ENCODE results near the gene CKB. TPM values are rescaled to one million over a fixed set of nuclear protein-coding genes. Genes with fewer than 3 reads are reported as not detected.

CKB gene
- total RNA-seq, 1 experiment from 2014 or later = 217 TPM

GRCh38 chr14:103550451-103551337 lies 28.1 kb upstream of the CKB start:
- DNase-seq (ENCODE audit: extremely low read depth, low read depth) = no peak

GRCh38 chr14:103549361-103550311 lies 27.0 kb upstream of the CKB start:
- DNase-seq (ENCODE audit: extremely low read depth, low read depth) = no peak

DNA sequence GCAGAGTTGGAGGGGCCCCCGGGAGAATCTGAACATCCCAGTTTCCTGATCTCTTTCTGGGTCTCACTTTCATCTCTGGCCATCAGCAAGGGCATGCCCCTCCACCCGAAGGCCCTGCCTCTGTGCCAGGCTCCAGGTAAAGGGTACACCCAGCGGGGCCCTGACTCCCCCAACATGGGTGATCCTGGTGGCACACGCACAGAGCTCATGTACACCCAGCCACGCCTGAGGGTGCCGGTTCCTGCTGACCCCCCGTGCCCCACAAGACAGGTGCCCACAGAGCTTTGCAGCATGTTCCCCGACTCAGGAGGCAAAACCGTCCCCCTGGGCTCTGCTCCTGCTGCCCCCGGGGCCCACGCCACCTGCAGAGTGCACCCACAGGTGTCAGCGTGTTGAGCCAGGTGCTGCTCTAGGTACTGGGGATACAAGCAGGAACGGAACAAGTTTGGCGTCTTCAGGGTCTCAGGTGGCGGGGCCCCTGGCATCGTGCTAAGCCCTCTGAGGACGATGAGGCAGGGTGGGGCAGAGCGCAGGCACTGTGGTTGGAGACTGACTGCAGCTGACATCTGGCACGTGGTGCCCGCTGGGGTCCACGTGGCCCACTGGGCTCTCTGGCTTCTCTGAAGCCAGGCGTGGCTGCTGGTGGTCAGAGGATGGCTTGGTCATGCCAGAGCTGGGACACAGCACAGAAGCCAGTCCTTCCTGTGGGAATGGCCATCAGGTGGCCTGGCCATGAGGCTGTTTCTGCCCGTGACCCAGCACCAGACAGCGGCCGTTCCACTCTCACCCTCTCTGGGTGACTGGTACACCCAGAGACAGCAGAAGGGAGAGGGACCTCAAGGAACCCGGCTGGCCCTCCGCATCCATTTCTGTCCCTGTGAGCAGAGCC lies 26.1 kb upstream of the CKB start:
- no peak for DNase-seq (ENCODE audit: extremely low read depth, low read depth)

DNA sequence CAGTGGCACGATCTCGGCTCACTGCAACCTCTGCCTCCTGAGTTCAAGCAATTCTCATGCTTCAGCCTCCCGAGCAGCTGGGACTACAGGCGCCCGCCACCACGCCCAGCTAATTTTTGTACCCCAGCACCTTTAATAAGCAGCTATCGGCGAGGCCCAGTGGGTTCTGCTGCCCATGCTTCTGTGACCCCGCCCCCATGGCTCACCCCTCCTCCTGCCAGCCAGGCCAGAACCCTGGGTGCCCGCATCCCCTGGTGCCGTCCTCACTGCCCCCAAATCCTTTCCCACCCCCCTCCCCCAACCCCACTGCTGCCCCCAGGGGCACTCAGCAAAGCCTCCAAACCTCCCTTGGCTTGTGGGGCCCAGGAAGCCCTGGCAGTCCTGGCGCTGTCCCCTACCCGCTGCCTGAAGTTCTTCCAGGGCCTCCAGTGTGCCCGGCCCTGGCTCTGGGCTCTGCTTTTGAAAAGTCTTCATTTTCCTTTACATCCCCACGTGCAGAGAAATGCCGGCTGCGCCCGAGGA lies 25.4 kb upstream of the CKB start:
- no peak for DNase-seq (ENCODE audit: extremely low read depth, low read depth)

- no peak for DNase-seq (ENCODE audit: extremely low read depth, low read depth)
These were observed 24.9 kb upstream of the CKB start for GRCh38 chr14:103547455-103547940.

- DNase-seq (ENCODE audit: extremely low read depth, low read depth) = peak; percentile 51
These were observed 24.2 kb upstream of the CKB start for GRCh38 chr14:103546652-103547454.

GRCh38 chr14:103545915-103546651 lies 23.5 kb upstream of the CKB start:
- DNase-seq (ENCODE audit: extremely low read depth, low read depth) = no peak

DNA sequence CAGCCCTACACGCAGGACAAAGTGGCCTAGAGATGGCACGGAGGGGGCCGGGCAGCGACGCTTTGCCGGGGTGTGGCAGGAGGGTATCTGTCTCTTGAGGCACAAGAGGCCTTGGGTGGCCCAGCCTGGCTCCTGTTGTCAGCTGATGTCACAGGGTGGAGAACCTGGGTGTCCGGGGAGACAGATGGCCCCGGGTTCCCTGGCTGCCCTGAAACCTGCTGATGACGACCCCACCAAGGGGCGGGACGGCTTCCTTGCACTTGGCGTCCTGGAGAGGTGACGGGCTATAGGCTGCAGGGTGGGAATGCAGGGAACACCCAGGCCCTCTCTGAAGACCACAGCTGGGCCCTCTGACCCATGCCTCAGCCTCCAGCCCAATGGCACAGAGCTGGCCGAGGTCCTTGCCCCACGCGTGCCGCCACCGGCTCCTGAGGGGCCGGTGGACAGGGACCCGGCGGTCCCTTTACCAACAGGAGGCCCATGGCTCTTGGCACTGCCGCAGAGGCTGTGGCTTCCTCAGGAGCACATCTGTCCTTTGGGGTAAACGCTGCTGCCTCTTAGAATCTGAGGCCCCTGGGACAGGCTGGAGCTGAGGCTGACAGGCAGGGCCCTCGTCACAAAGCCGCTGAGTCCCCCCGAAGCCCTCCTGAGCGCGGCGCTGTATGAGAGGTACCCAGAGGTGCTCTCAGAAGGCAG lies 22.7 kb upstream of the CKB start:
- no peak for DNase-seq (ENCODE audit: extremely low read depth, low read depth)

DNA sequence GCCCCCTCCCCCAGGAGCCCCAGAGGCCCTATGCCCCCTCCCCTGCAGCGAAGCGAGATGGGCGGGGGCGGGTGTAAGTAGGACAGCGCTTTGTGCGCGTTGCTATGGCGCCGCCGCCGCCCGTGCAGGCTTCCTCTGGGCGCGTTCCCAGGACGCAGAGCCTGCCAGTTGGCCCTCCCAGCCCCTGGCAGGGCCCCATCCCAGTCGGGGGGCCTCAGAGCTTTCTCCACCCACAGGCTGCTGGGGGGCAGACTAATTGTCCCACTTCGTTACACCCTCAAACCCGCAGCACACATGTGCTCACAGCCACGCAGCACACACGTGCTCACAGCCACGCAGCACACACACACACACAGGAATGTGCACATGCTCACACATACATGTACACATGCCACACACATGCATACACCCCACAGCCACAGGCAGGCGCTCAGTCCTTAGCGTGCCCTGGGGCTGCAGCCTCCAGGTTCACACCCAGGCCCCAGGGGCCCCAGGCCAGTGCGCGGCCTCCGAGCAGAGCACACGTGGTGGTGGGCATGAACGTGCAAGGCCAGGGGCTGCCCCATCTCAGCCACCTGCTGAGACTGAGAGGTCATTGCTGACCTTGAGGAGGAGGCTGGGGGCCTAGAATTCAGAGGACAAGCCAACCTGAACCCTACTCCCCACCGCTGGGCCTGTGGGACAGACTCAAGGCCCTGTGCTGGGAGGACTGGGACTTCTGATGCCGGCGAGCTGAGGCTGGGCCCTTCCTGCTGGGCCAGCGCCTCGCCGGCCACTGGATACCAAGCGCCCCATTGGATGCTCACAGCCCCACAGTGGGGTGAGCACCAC lies 22.0 kb upstream of the CKB start:
- no peak for DNase-seq (ENCODE audit: extremely low read depth, low read depth)

DNA sequence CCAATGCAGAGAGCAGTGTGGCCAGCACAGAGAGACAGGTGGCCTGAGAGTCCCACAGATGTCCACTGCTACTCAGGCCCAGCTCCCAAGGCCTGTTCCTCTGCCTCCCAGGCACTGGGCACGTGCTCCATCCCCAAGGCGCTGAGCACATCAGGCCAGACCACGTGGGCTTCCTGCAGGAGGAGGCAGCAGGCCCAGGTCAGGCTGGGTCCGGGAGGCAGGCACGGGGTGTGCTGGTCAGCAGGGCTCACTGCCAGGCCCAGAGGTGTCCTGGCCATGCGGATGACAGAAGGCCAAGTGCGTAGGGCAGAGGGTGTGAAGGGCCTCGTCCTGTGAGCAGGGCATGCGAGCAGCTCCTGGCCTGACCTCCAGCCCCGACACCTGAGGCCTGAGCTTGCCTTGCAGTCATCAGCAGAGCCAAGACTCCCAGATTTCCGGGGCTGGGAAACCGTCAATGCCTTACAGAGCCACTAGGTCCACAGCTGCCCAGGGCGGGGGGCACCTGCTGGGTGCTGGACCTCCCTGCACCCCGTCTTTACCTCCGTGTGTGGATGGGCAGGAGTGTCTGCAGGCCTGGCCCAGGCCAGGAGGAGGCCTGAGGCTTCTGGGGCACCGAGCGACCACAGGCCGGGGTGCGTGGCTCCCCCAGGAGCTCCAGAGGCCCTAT lies 21.2 kb upstream of the CKB start:
- no peak for DNase-seq (ENCODE audit: extremely low read depth, low read depth)

DNA sequence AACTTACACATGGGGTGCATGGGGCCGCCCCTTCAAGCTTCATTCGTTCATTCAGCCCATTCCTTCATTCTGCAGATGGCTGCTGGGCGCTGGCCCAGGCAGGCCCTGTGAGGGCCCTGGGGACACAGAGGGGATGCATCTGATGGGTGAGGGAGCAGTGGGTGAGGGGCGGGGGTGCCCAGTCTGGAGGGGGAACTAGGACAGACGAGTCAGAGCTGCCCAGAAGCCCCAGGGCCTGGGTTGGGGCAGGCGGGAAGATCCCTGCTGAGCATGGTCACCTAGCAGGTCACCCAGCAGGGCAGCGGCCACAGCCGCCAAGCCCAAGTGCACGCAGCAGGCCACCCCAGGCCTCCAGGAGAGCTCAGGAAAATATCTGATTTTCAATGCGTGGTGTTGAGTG lies 20.5 kb upstream of the CKB start:
- DNase-seq (ENCODE audit: extremely low read depth, low read depth) = no peak

DNA sequence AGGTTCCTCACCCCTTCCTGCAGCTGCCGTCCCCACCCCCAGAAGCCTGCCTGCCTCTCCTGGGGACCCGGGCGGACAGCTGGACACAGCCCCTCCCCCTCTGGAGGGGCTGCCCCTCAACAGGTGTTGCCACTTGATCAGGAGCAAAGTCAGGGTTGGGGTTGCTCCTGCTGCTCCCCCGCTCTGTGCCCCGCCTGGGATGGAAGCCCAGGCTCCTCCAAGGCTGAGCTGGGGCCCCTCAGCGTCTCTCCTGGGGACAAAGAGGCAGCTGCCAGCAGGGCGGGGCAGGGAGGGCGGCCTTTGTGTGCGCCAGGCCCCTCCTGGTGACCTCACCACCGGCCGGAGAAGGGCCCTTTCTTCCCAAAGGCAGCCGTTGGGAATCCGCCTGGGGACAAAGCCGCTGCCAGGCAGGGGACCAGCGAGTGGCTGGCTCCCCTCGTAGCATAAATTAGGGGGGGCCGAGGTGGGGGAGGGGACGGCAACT lies 20.0 kb upstream of the CKB start:
- DNase-seq (ENCODE audit: extremely low read depth, low read depth) = no peak

- DNase-seq (ENCODE audit: extremely low read depth, low read depth) = no peak
These were observed 19.3 kb upstream of the CKB start for GRCh38 chr14:103541709-103542604.

DNA sequence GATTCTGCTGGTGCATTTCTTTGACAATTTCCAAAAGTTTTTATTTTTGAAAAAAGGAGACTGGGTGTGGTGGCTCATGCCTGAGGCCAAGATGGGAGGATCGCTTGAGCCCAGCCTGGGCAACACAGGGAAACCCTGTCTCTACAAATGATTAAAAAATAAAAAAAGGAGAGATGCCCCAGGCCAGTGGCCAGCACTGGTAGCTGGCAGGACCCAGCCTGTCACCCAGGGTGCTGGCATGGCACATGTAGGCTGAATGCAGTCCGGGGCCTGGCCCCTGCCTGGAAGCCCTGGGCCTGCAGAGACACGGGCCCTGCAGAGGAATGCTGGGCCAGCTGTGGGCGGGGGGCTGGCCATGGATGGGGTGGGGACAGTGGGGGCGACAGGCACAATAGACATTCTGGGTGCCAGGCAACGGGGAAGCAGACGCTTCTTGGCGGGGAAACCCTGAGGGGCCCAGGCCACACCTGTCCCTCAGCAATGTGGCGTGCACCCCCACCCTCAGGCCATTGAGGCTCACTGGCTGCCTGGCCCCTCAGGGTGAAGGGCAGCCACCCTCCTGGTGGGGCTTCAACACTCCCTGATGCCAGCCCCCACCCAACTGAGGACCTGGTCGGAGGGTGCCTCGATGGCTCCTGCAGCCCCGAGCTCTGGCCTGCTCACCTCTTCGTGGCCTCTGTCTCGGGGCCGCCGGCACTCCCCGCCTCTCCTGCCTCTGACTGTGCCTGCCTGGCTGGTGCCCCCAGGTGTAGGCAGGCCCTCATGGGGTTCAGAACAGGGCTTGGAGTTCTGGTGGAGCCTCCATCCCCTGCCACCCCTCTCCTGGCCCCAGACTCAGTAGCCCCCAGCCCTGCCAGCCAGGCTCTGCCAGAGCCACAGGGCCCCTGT lies 18.4 kb upstream of the CKB start:
- DNase-seq (ENCODE audit: extremely low read depth, low read depth) = no peak

Data from NCI-H460 (cell line).